ENCODE data around the gene RP2. TPM values are rescaled to one million over a fixed set of nuclear protein-coding genes. Genes with fewer than 3 reads are reported as not detected.

The RP2 gene
- total RNA-seq, 1 donor from 2014 or later, result 15.5 TPM

- no peak for TF ChIP-seq CTCF (IDR thresholded peaks at IDR 0.05)
- H3K4me1 ChIP-seq, result no peaks in the 10 kb centered on the region
- intact Hi-C loops (cut with DNase I), result no loop called here
These were observed 1.6 kb downstream of the RP2 start for GRCh38 chrX:46838486-46838870.

GRCh38 chrX:46838974-46839480 is 2.2 kb downstream of the RP2 start:
- Histone ChIP-seq H3K4me3 (no peak overlapping the region), H3K27me3 (no peaks in the 10 kb centered on the region), H3K36me3 (no peaks in the 10 kb centered on the region), H3K27ac (no peak overlapping the region), H3K9me3 (no peaks in the 10 kb centered on the region), H3K4me1 (no peaks in the 10 kb centered on the region)
- no peak for TF ChIP-seq CTCF (IDR thresholded peaks at IDR 0.05)
- intact Hi-C loops (cut with DNase I), result no loop called here
- ATAC-seq, result no peak
- DNase-seq, result no peak

More at GRCh38 chrX:46838486-46838870, 1.6 kb downstream of the RP2 start:
- Histone ChIP-seq H3K27me3 (no peaks in the 10 kb centered on the region), H3K27ac (peak overlapping the region; percentile 94), H3K4me3 (peak overlapping the region; percentile 73), H3K36me3 (no peaks in the 10 kb centered on the region), H3K9me3 (no peaks in the 10 kb centered on the region)
- no peak for ATAC-seq
- no peak for DNase-seq

DNA sequence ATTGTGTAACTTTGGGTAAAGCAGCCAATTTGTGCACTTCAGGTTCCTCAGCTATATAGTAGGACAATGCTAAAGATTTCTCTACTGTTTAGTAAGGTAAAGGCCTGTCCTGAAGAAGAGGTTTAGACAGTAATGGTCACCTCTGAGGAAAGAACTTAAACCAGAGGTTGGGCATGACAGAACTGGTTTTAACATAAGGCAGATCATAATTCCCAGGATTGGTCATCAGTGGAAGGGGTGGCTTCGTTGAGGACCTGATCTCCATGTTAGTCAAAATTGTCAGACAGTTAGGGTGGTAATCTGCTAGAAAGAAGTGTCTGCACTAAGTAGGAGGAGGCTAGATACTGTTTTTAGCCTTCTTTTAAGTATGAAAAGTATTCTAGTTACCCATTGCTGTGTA is 4.1 kb downstream of the RP2 start:
- DNase-seq, result no peak
- intact Hi-C loops (cut with DNase I), result no loop called here
- Histone ChIP-seq H3K4me3 (no peak overlapping the region), H3K36me3 (no peaks in the 10 kb centered on the region), H3K9me3 (no peaks in the 10 kb centered on the region), H3K27me3 (no peaks in the 10 kb centered on the region), H3K4me1 (no peaks in the 10 kb centered on the region), H3K27ac (no peak overlapping the region)
- no peak for ATAC-seq
- no peak for TF ChIP-seq CTCF (IDR thresholded peaks at IDR 0.05)

GRCh38 chrX:46841346-46841745 is 4.5 kb downstream of the RP2 start:
- H3K9me3 ChIP-seq, result no peaks in the 10 kb centered on the region
- no peaks in the 10 kb centered on the region for H3K4me1 ChIP-seq
- H3K4me3 ChIP-seq, result no peak overlapping the region
- no peaks in the 10 kb centered on the region for H3K36me3 ChIP-seq
- H3K27ac ChIP-seq, result no peak overlapping the region
- DNase-seq (no peak), ATAC-seq (no peak)
- TF ChIP-seq CTCF (IDR thresholded peaks at IDR 0.05), result no peak
- H3K27me3 ChIP-seq, result no peaks in the 10 kb centered on the region
- intact Hi-C loops (cut with DNase I), result no loop called here

GRCh38 chrX:46844913-46845312 is 8.1 kb downstream of the RP2 start:
- DNase-seq, result no peak

More at GRCh38 chrX:46844913-46845312, 8.1 kb downstream of the RP2 start:
- no peak overlapping the region for H3K27ac ChIP-seq
- H3K9me3 ChIP-seq, result no peaks in the 10 kb centered on the region
- H3K4me1 ChIP-seq, result no peaks in the 10 kb centered on the region
- H3K27me3 ChIP-seq, result no peaks in the 10 kb centered on the region
- no peak overlapping the region for H3K4me3 ChIP-seq
- ATAC-seq, result no peak
- no peak for TF ChIP-seq CTCF (IDR thresholded peaks at IDR 0.05)
- no peaks in the 10 kb centered on the region for H3K36me3 ChIP-seq
- intact Hi-C loops (cut with DNase I), result no loop called here

All from upper lobe of right lung (tissue), 1 donor.